ENCODE measurements around the gene MAPKAP1.

MAPKAP1 gene

GRCh38 chr9:125472926-125473701 is 233.9 kb downstream of the MAPKAP1 start:
- no peak for DNase-seq

- no peak for DNase-seq
These were observed 234.5 kb downstream of the MAPKAP1 start for GRCh38 chr9:125472562-125472925.

GRCh38 chr9:125470767-125471580 is 236.0 kb downstream of the MAPKAP1 start:
- DNase-seq: no peak

- DNase-seq: no peak
These were observed 236.8 kb downstream of the MAPKAP1 start for GRCh38 chr9:125470189-125470588.

- no peak for DNase-seq
These were observed 238.4 kb downstream of the MAPKAP1 start for GRCh38 chr9:125468646-125469045.

- no peak for DNase-seq
These were observed 239.8 kb downstream of the MAPKAP1 start for GRCh38 chr9:125467116-125467740.

GRCh38 chr9:125466411-125466810 is 240.6 kb downstream of the MAPKAP1 start:
- DNase-seq: no peak

- DNase-seq: no peak
These were observed 242.2 kb downstream of the MAPKAP1 start for GRCh38 chr9:125464591-125465385.

- no peak for DNase-seq
These were observed 243.1 kb downstream of the MAPKAP1 start for GRCh38 chr9:125463926-125464325.

- DNase-seq: no peak
These were observed 244.1 kb downstream of the MAPKAP1 start for GRCh38 chr9:125462861-125463291.

GRCh38 chr9:125461636-125462190 is 245.3 kb downstream of the MAPKAP1 start:
- DNase-seq: no peak

- DNase-seq: no peak
These were observed 245.9 kb downstream of the MAPKAP1 start for GRCh38 chr9:125460883-125461635.

- DNase-seq: no peak
These were observed 246.7 kb downstream of the MAPKAP1 start for GRCh38 chr9:125460346-125460745.

GRCh38 chr9:125457357-125457756 is 249.7 kb downstream of the MAPKAP1 start:
- no peak for DNase-seq

- no peak for DNase-seq
These were observed 251.1 kb downstream of the MAPKAP1 start for GRCh38 chr9:125455876-125456275.

GRCh38 chr9:125455132-125455531 is 251.9 kb downstream of the MAPKAP1 start:
- no peak for DNase-seq

GRCh38 chr9:125447202-125447802 is 259.7 kb downstream of the MAPKAP1 start:
- DNase-seq: no peak

GRCh38 chr9:125446561-125447094 is 260.4 kb downstream of the MAPKAP1 start:
- DNase-seq: no peak

- DNase-seq: no peak
These were observed 262.0 kb downstream of the MAPKAP1 start for GRCh38 chr9:125444956-125445506.

GRCh38 chr9:125444166-125444565 is 262.8 kb downstream of the MAPKAP1 start:
- no peak for DNase-seq

- DNase-seq: no peak
These were observed 263.6 kb downstream of the MAPKAP1 start for GRCh38 chr9:125443367-125443766.
